Activated effector memory CD4-positive, alpha-beta T cell treated with Interleukin-2 at 50 U/mL for 16 hours (primary cell): ENCODE results near the gene ABLIM1.

ENCODE experiments used
- DNase-seq: peaks from one replicate; pipeline ENCODE4 v3.0.0-alpha.2; 2020

The ABLIM1 gene

GRCh38 chr10:114616103-114616502 lies 42.0 kb downstream of the ABLIM1 start:
- no peak for DNase-seq

DNA sequence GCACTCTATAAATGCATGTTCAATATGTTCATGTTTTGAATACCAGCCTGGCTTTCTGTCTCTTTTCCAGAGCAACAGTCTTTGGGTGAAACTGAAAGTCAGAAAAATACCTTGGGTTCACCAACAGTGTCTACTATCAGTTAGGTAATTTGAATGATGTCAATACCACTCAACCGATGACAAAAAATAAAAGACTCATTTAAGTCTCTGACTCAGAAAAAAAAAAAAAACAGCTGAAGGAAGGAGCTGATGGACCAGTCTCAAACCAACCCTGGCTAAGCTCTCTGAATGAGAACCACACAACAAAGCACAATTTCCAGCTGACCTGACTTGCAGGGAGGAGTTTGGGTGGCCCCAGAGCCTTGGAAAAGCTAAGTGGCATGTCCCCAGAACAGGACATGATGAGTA lies 42.5 kb downstream of the ABLIM1 start:
- DNase-seq = no peak

GRCh38 chr10:114613237-114613979 lies 44.7 kb downstream of the ABLIM1 start:
- no peak for DNase-seq

GRCh38 chr10:114611617-114612016 lies 46.5 kb downstream of the ABLIM1 start:
- no peak for DNase-seq

DNA sequence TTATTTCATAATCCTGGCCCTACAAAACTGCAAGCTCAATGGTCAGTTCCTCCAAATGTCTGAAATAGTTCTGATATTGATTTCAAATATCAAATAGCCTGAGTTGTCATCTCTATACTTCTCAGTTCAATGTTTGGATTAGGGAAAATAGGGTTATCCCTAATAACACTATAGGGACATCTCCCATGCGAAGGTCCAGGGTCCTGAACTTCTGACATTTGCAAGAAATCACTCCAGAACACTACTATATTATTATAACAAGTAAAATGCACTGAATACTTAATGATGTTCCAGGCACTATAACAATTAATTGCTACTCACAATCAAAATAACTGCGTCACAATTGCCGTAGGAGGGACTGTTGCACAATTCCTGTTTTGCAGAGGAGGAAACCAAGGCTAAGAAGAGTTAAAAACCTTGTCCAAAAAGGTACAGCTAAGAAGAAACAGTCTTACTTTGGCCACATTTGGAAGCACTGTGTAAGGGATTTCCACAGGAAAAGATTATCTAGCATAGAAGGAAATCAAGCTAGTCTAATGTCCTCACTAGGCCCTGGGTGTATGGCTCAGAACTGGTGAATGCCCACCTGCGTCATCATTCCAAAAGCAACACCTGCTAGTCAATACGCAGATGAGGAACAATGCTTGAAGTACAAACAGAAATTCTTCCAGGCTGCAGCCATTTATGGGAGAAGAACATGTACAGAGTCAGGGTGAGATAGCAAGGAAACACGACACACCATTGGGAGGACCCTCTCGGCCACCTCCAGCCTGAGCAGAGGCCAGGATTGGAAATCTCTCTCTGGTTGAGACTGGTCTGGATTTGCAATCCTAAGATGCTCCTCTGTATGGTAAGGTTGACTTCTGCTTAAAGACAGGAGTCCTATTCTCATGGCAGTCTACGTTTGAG lies 48.3 kb downstream of the ABLIM1 start:
- no peak for DNase-seq

DNA sequence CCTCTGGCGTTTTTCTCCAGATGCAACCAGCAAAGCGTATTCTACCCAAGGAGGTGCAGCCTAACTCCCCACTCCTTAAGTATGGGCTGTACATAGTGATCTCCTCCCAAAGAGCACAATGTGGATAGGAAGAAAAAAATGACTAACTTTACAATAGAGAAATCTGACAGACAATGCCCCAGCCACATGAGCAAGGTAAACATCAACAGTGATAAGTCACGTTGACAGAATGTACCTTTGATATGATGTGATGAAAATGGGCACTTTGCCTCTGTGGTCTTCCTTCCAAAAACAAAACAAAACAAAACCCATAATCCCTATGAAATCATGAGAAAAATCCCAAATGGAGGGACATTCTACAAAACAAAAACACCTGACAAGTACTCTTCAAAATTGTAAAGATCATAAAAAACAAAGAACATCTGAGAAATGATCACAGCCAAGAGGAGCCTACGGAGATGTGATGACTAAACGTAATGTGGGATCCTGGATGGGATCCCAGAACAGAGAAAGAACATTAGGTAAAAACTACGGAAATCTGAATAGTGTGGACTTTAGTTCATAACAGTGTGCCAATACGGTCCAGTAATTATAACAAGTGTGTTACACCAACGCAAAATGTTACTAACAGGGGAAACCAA lies 50.6 kb downstream of the ABLIM1 start:
- DNase-seq = no peak

- no peak for DNase-seq
These were observed 52.8 kb downstream of the ABLIM1 start for GRCh38 chr10:114605155-114605797.

- DNase-seq = no peak
These were observed 53.5 kb downstream of the ABLIM1 start for GRCh38 chr10:114604357-114605130.

DNA sequence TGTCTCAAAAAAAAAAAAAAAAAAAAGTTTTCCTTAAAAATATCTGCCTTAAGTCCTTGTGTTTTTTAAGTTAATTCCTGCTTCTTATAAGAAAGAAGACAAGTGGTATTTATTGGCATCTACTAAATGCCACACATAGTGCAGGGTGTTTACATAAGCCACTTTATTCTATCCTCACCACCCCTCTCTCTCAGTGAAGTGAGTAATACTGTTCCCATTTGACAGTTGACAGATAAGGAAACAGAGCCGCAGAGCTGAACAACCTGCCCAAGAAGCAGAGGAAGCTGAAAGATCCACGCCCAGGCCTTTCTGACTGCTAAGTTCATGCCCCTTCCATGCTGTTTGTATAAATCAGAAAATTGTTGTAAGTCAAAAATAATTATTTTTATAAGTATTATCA lies 54.1 kb downstream of the ABLIM1 start:
- no peak for DNase-seq

DNA sequence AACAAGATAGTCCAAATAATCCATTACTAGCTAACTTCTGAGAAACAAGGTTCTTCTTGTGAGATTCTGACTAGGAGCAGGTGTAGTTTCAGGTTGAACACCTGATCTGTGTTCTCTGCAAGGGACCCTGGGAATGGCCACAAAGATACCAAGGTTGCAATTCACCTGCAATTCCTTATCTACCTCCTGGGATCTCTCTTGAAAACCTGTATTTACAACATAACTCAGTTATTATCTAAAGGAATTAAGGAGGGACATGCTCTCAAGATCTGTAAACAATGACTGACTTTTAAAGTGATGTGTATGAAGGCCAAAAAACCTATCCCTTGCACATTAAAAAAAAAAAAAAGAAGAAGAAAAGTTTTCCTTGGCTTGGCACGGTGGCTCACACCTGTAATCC lies 54.8 kb downstream of the ABLIM1 start:
- DNase-seq = no peak

GRCh38 chr10:114600057-114600456 lies 58.0 kb downstream of the ABLIM1 start:
- DNase-seq = no peak

GRCh38 chr10:114596793-114597192 lies 61.3 kb downstream of the ABLIM1 start:
- no peak for DNase-seq

GRCh38 chr10:114593816-114594468 lies 64.1 kb downstream of the ABLIM1 start:
- no peak for DNase-seq

DNA sequence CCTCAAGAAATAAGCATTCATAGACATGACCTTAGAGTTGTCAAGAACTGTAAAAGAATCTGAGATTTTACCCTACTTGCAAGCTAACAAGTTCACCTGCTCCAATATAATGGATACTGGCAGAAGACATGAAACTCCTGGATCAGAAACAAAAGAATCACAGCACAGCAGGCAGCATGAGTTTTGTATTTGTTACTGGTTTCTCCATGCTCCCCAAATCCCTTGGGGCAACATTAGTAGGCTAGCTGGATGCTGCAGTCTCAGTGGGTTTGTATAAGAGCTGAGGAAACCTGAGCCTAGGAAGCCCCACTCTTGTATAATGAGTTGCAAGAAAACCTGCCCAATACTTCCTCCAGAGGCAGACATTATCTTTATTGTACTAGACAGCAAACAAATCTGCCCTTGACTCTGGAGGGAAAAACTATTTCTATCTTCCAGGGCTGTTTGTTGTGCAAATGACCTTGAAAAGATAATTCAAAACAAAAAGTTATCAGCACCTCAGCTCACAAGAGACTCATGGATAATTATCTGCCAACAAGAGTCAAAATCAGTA lies 64.8 kb downstream of the ABLIM1 start:
- no peak for DNase-seq

DNA sequence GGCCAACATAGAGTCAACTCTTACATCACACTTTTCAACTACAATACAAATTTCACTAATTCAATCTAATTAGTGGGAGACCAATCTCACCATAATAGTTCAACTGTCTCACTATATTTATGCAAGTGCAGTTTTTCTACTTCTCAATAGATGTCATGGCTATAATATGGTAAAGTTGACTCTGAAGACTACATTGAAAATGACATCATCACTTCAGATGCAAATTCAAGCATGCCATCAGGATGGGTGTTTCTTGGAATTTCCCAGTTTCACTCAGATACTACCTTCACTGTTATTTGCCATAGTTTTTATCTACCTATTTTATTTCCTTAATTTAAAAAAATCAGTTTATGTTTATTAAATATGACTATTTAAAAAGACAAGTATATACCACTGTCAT lies 67.1 kb downstream of the ABLIM1 start:
- DNase-seq = no peak

DNA sequence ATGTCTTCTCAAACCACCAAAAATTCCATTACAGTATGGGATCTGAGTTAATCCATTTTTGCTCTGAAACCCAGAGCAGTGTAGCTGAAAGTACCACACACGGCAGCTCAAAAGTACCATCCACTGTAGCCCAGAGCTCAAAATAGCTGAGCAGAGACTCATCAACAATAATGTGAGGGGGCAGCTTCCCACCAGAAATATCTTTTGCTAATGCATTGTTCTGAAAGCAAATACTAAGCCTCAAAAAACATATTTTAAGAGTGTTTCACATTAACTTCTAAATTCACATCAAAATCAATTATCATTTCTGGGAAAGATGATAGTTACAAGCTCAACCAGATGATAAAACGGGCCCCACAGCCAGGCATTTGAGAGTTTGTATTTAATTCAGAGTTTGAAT lies 73.7 kb downstream of the ABLIM1 start:
- no peak for DNase-seq

- no peak for DNase-seq
These were observed 77.0 kb downstream of the ABLIM1 start for GRCh38 chr10:114581071-114581470.

- no peak for DNase-seq
These were observed 80.9 kb downstream of the ABLIM1 start for GRCh38 chr10:114577133-114577532.

GRCh38 chr10:114576716-114577115 lies 81.4 kb downstream of the ABLIM1 start:
- no peak for DNase-seq

GRCh38 chr10:114576132-114576487 lies 82.0 kb downstream of the ABLIM1 start:
- DNase-seq = no peak

- DNase-seq = no peak
These were observed 82.5 kb downstream of the ABLIM1 start for GRCh38 chr10:114575417-114576131.
